Activated CD8-positive, alpha-beta memory T cell treated with anti-CD3 and anti-CD28 coated beads, Interleukin-2, amount 10 ng/mL, durations not matched to agents 7 days and 5 days (primary cell): ENCODE results near the gene PNLIP. TPM values are rescaled to one million over a fixed set of nuclear protein-coding genes. Genes with fewer than 3 reads are reported as not detected.

Source experiments
- ATAC-seq: fragments of 150-1000 bp; cut with Tn5 transposase; one replicate; pipeline ENCODE4 v1.10.0; 2021; ENCODE audit warnings: moderate library complexity
- CTCF ChIA-PET: fragments of 350-600 bp; sonication (Branson Sonifier 250); formaldehyde crosslinking; loops from one replicate; lab custom pipeline; 2021; ENCODE audit warnings: antibody characterized with exemption; lab: Charles Lee
- DNase-seq: peaks from one replicate; pipeline ENCODE4 v3.0.0-alpha.2; 2020
- H3K27ac Mint-ChIP-seq: one replicate; pipeline ENCODE4 v1.8.0; 2021; ENCODE audit warnings: mild to moderate bottlenecking, mixed read lengths
- H3K27me3 Mint-ChIP-seq: one replicate; pipeline ENCODE4 v1.8.0; 2021; ENCODE audit warnings: mixed read lengths
- H3K36me3 Mint-ChIP-seq: one replicate; pipeline ENCODE4 v1.8.0; 2021; ENCODE audit warnings: mild to moderate bottlenecking, mixed read lengths
- H3K4me1 Mint-ChIP-seq: one replicate; pipeline ENCODE4 v1.8.0; 2021; ENCODE audit warnings: mixed read lengths
- H3K4me3 Mint-ChIP-seq: one replicate; pipeline ENCODE4 v1.8.0; 2021; ENCODE audit warnings: mild to moderate bottlenecking, moderate library complexity, mixed read lengths
- H3K9me3 Mint-ChIP-seq: one replicate; pipeline ENCODE4 v1.8.0; 2022; ENCODE audit warnings: low read depth, mixed read lengths
- total RNA-seq, 2 experiments: library from RNA; stranded (reverse); gene quantifications; one replicate each; pipeline ENCODE4 v1.2.3, GENCODE V29; 2021

Gene PNLIP
- total RNA-seq, 2 experiments from 2014 or later = not detected

- DNase-seq = no peak
- Mint-ChIP-seq H3K4me1 (no peaks in the 10 kb centered on the region), H3K9me3 (no peaks in the 10 kb centered on the region), H3K27me3 (no peaks in the 10 kb centered on the region), H3K27ac (no peak within 1 kb of the TSS), H3K4me3 (no peak within 1 kb of the TSS), H3K36me3 (no peaks in the 10 kb centered on the region)
- ATAC-seq = no peak
- CTCF ChIA-PET = no interaction called here
Measured at GRCh38 chr10:116590590-116591444, 45.1 kb downstream of the PNLIP start, which contains the start of gene PNLIPRP1. Gene PNLIPRP1, plus strand, starts transcription at chr10:116590959. Its CDS starts 171 bp downstream, at chr10:116591130.

- no peak for DNase-seq
- Mint-ChIP-seq H3K4me3 (no peak overlapping the region), H3K36me3 (no peaks in the 10 kb centered on the region), H3K9me3 (no peaks in the 10 kb centered on the region), H3K27ac (no peak overlapping the region), H3K4me1 (no peaks in the 10 kb centered on the region), H3K27me3 (no peaks in the 10 kb centered on the region)
- CTCF ChIA-PET = no interaction called here
- no peak for ATAC-seq
Measured at GRCh38 chr10:116593139-116593740, 47.5 kb downstream of the PNLIP start.

- Mint-ChIP-seq H3K4me3 (no peak overlapping the region), H3K27me3 (no peaks in the 10 kb centered on the region), H3K4me1 (no peaks in the 10 kb centered on the region), H3K9me3 (no peaks in the 10 kb centered on the region), H3K36me3 (no peaks in the 10 kb centered on the region), H3K27ac (no peak overlapping the region)
- CTCF ChIA-PET = no interaction called here
- ATAC-seq = no peak
- DNase-seq = no peak
Measured at GRCh38 chr10:116594525-116595035, 48.8 kb downstream of the PNLIP start.

- Mint-ChIP-seq H3K27me3 (no peaks in the 10 kb centered on the region), H3K4me1 (no peaks in the 10 kb centered on the region), H3K4me3 (no peak overlapping the region), H3K36me3 (no peaks in the 10 kb centered on the region), H3K9me3 (no peaks in the 10 kb centered on the region), H3K27ac (no peak overlapping the region)
- DNase-seq (no peak), ATAC-seq (no peak)
- CTCF ChIA-PET = no interaction called here
Measured at GRCh38 chr10:116596062-116596461, 50.3 kb downstream of the PNLIP start.

GRCh38 chr10:116597543-116597942 is 51.8 kb downstream of the PNLIP start:
- H3K9me3 Mint-ChIP-seq = no peaks in the 10 kb centered on the region
- H3K27me3 Mint-ChIP-seq = no peaks in the 10 kb centered on the region
- ATAC-seq (no peak), DNase-seq (no peak)
- no peak overlapping the region for H3K4me3 Mint-ChIP-seq
- CTCF ChIA-PET = no interaction called here
- H3K27ac Mint-ChIP-seq = no peak overlapping the region
- H3K36me3 Mint-ChIP-seq = no peaks in the 10 kb centered on the region
- no peaks in the 10 kb centered on the region for H3K4me1 Mint-ChIP-seq

GRCh38 chr10:116598329-116598728 is 52.6 kb downstream of the PNLIP start:
- CTCF ChIA-PET = no interaction called here
- no peak for ATAC-seq
- no peaks in the 10 kb centered on the region for H3K27me3 Mint-ChIP-seq
- no peak overlapping the region for H3K4me3 Mint-ChIP-seq
- H3K9me3 Mint-ChIP-seq = no peaks in the 10 kb centered on the region
- no peak overlapping the region for H3K27ac Mint-ChIP-seq
- H3K4me1 Mint-ChIP-seq = no peaks in the 10 kb centered on the region
- no peaks in the 10 kb centered on the region for H3K36me3 Mint-ChIP-seq
- DNase-seq = no peak

- Mint-ChIP-seq H3K27ac (no peak overlapping the region), H3K9me3 (no peaks in the 10 kb centered on the region), H3K4me1 (no peaks in the 10 kb centered on the region), H3K27me3 (no peaks in the 10 kb centered on the region), H3K36me3 (no peaks in the 10 kb centered on the region), H3K4me3 (no peak overlapping the region)
- ATAC-seq (no peak), DNase-seq (no peak)
- CTCF ChIA-PET = interaction anchor here (0.5 kb wide), 1 partner anchor 354 kb away, joined by 3 read pairs; no protein-coding TSS in a partner anchor
Measured at GRCh38 chr10:116599991-116600390, 54.3 kb downstream of the PNLIP start.

- DNase-seq (no peak), ATAC-seq (no peak)
- Mint-ChIP-seq H3K36me3 (no peaks in the 10 kb centered on the region), H3K27ac (no peak overlapping the region), H3K4me3 (no peak overlapping the region), H3K27me3 (no peaks in the 10 kb centered on the region), H3K9me3 (no peaks in the 10 kb centered on the region), H3K4me1 (no peaks in the 10 kb centered on the region)
- CTCF ChIA-PET = no interaction called here
Measured at GRCh38 chr10:116602648-116603400, 57.1 kb downstream of the PNLIP start.

GRCh38 chr10:116606061-116606483 is 60.3 kb downstream of the PNLIP start:
- DNase-seq (no peak), ATAC-seq (no peak)
- CTCF ChIA-PET = no interaction called here
- Mint-ChIP-seq H3K9me3 (no peaks in the 10 kb centered on the region), H3K27me3 (no peaks in the 10 kb centered on the region), H3K4me1 (no peaks in the 10 kb centered on the region), H3K27ac (no peak overlapping the region), H3K36me3 (no peaks in the 10 kb centered on the region), H3K4me3 (no peak overlapping the region)

GRCh38 chr10:116607336-116607735 is 61.6 kb downstream of the PNLIP start:
- no peak overlapping the region for H3K27ac Mint-ChIP-seq

GRCh38 chr10:116608686-116609594 is 63.2 kb downstream of the PNLIP start:
- ATAC-seq = no peak
- Mint-ChIP-seq H3K9me3 (no peaks in the 10 kb centered on the region), H3K36me3 (no peaks in the 10 kb centered on the region), H3K27me3 (no peaks in the 10 kb centered on the region), H3K4me3 (no peak overlapping the region), H3K27ac (no peak overlapping the region), H3K4me1 (no peaks in the 10 kb centered on the region)
- no peak for DNase-seq
- CTCF ChIA-PET = no interaction called here

More at GRCh38 chr10:116607336-116607735, 61.6 kb downstream of the PNLIP start:
- Mint-ChIP-seq H3K9me3 (no peaks in the 10 kb centered on the region), H3K36me3 (no peaks in the 10 kb centered on the region), H3K4me3 (no peak overlapping the region), H3K4me1 (no peaks in the 10 kb centered on the region), H3K27me3 (no peaks in the 10 kb centered on the region)
- ATAC-seq (no peak), DNase-seq (no peak)
- CTCF ChIA-PET = no interaction called here

- Mint-ChIP-seq H3K27me3 (no peaks in the 10 kb centered on the region), H3K4me3 (no peak overlapping the region), H3K4me1 (no peaks in the 10 kb centered on the region), H3K9me3 (no peaks in the 10 kb centered on the region), H3K27ac (no peak overlapping the region), H3K36me3 (no peaks in the 10 kb centered on the region)
- CTCF ChIA-PET = no interaction called here
- DNase-seq = no peak
- ATAC-seq = no peak
Measured at GRCh38 chr10:116610443-116611152, 64.9 kb downstream of the PNLIP start.
